Suprapubic skin (tissue), 3 donors: Measurements from ENCODE around the gene TUBG2.

ENCODE experiments used
- POLR2A ChIP-seq, 2 donors: fragments of 450-650 bp; IDR thresholded peaks; one replicate each; pipeline ENCODE4 v1.6.1; 2017; ENCODE audit warnings: antibody characterized with exemption in 2 of 2, mild to moderate bottlenecking in 2 of 2, moderate library complexity in 2 of 2
- TF ChIP-seq, protein P1 (sequence below), 2 donors: fragments of 200-600 bp in 1 of 2; fragments of 450-650 bp in 1 of 2; sonication (generic) in 1 of 2; IDR thresholded peaks; one replicate each; pipeline ENCODE4 v1.5.1; 2016 to 2019; ENCODE audit warnings: antibody characterized with exemption in 2 of 2, mild to moderate bottlenecking in 1 of 2, moderate library complexity in 1 of 2

DNA sequence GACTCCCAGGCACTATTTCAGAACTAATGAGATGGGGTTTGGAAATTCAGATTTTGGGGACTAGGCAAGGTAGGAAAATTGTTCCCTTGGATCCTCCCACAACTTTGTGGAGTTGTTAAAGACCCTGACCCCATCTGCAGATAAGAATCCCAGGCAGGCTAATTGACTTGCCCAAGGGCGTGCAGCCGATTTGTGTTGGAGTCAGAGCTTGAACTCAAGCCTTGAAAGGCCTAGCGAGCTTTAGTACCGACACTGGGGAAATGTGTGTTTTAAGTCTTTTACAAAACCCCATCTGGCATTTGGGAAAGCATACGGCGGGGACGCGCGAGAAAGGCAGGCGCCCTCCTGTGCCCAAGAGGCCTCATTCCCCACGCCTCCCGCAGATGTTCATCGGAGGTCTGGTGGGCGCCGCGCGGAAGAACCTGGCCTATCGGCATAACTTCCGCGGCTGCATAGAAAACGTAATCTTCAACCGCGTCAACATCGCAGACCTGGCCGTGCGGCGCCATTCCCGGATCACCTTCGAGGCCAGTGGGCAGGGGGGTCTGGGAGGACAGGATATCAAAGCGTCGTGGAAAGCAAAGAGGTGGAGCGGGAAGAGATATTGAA lies 27.5 kb downstream of the TUBG2 start:
- TF ChIP-seq, protein P1, sequence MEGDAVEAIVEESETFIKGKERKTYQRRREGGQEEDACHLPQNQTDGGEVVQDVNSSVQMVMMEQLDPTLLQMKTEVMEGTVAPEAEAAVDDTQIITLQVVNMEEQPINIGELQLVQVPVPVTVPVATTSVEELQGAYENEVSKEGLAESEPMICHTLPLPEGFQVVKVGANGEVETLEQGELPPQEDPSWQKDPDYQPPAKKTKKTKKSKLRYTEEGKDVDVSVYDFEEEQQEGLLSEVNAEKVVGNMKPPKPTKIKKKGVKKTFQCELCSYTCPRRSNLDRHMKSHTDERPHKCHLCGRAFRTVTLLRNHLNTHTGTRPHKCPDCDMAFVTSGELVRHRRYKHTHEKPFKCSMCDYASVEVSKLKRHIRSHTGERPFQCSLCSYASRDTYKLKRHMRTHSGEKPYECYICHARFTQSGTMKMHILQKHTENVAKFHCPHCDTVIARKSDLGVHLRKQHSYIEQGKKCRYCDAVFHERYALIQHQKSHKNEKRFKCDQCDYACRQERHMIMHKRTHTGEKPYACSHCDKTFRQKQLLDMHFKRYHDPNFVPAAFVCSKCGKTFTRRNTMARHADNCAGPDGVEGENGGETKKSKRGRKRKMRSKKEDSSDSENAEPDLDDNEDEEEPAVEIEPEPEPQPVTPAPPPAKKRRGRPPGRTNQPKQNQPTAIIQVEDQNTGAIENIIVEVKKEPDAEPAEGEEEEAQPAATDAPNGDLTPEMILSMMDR (IDR thresholded peaks at IDR 0.05), result no peak
- TF ChIP-seq POLR2A (IDR thresholded peaks at IDR 0.05), result no peak
